ENCODE measurements around the gene ARRDC1. TPM values are rescaled to one million over a fixed set of nuclear protein-coding genes. Genes with fewer than 3 reads are reported as not detected.

Gene ARRDC1
- total RNA-seq: 130 and 144 TPM in 2 replicates

DNA sequence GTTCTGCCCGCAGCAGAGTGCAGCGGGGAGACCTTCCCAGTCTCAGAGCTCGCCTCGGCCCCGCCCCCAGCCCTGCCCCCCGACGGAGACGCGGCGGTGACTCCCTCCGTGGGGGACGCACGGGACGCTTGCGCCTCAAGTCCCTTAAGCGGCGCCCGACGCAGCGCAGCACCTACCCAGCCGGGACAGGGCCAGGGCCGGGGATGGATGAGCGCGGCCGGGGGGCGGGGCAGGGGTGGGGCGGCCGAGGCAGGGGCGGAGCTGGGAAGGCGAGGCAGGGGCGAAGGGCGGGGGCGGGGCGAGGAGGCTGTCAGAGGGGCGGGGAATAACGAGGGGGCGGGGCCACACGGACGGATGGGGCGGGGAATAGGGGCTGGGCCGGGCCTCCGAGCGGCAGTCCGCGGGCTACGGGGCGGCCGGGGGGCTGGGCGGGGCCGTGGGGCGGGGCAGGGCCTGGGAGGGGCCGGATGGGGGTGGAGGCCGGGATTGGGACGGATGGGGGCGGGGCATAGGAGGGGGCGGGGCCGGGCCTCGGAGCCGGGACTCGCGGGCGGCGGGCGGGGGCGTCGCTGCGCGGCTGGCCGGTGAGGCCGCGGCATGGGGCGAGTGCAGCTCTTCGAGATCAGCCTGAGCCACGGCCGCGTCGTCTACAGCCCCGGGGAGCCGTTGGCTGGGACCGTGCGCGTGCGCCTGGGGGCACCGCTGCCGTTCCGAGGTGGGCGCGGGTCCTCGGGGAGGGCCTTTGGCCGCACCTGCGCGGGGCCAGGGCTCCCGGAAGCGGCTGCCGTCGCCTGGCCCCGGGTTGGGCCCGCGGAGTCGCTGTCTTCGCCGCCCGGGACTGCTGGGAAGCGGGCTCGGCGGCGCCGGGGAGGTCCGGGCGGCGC is at the start of gene ARRDC1:
Gene ARRDC1 (plus strand): TSS at position 566 of the 884 bp plus-strand sequence. CDS start 32 bp downstream, at position 598.

DNA sequence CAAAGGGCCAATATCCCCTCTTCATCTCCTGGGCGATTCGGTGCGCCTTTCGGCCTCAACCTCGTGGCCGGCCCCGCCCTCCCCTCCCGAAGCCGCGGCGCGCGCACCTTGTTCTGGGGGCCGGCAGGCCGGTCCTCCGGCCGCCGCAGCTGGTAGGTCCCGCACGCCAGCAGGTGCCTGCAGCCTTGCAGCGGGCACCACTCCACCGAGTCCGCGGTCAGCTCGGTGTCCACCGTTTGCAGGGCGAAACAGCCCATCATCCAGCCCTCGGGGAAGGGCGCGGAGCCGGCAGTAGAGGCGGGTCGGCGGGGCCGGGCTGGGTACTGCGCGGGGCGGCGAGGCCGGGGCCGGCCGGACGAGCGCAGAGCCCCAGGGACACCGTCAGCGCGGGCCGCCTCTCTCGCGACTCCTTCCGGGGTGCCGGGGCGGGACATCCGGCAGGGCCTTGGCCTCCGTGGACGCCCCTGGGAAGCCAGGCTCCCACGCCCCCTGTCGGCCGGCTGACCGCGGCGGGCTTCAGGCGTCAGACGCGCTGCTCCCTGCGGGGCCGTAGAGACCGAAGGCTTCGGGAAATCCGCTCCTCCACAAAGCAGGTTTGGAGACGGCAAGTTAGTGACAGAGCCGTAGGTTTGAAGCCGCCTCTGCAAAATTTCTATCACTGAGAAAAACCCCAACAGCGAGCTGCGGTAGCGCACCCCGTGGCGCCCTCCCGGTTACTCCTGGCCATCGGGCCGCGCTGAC is 26.8 kb upstream of the ARRDC1 start, which contains the start of gene DPH7:
Gene DPH7 (minus strand): TSS at position 408 of the 741 bp plus-strand sequence. CDS start 148 bp downstream, at position 260.

GRCh38 chr9:137590469-137591383 is 14.8 kb upstream of the ARRDC1 start, which contains the start of gene ZMYND19:
TSS of gene ZMYND19 (minus strand) at chr9:137590512. CDS start at chr9:137590263, 249 bp downstream.

GRCh38 chr9:137618105-137619067 is 12.9 kb downstream of the ARRDC1 start, which contains the start of gene EHMT1:
TSS of gene EHMT1 (plus strand) at chr9:137619005. CDS start at chr9:137619029, 24 bp downstream.

Small RNA genes lying within 50 kb of the gene (small RNA-seq; reads per million reads assigned to genes)
- not detected for gene RF00017

Other genes starting within 250 kb of the ARRDC1 start
- 3.6 and 10.6 TPM in 2 replicates for gene EXD3, start 182.5 kb upstream of the ARRDC1 start, total RNA-seq
- gene NOXA1, start 182.3 kb upstream of the ARRDC1 start, total RNA-seq: 0.39 and 0.43 TPM in 2 replicates
- gene ENTPD8, start 164.3 kb upstream of the ARRDC1 start, total RNA-seq: not detected in 2 replicates
- gene NSMF, start 146.4 kb upstream of the ARRDC1 start, total RNA-seq: 30.2 and 43.8 TPM in 2 replicates
- gene PNPLA7, start 55.3 kb upstream of the ARRDC1 start, total RNA-seq: 2.1 and 4.7 TPM in 2 replicates
- 29.8 and 32.6 TPM in 2 replicates for gene MRPL41, start 53.8 kb upstream of the ARRDC1 start, total RNA-seq
- 17.1 and 17.3 TPM in 2 replicates for gene DPH7, start 26.8 kb upstream of the ARRDC1 start, total RNA-seq
- gene ZMYND19, start 15.2 kb upstream of the ARRDC1 start, total RNA-seq: 15.7 and 16.8 TPM in 2 replicates
- gene EHMT1, start 13.3 kb downstream of the ARRDC1 start, total RNA-seq: 74.1 and 89.1 TPM in 2 replicates

Measured in placental epithelial cell (primary cell).